Measurements from ENCODE around the gene HOMER2. TPM values are rescaled to one million over a fixed set of nuclear protein-coding genes. Genes with fewer than 3 reads are reported as not detected.

HOMER2 gene
- total RNA-seq, 1 experiment from 2014 or later, result 14.2 TPM

DNA sequence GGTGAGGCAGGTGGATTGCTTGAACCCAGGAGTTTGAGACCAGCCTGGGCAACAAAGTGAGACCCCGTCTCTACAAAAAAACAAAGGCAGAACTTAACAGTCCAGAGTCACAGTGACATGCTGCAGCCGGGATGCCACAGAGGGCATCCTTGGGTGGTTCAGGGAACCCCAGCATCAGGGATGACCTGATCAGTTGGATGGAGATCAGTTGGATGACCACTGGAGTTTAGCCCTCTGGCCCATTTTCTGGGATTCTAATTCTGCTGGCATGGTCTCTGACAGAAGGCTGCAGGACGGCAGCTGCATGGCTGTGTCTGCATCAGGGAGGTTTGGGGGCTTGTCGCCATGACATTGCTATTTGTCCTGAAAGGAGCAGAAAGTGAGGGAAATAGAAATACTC is 123.3 kb downstream of the HOMER2 start:
- Mint-ChIP-seq H3K27me3 (ENCODE audit: low read depth) (no peaks in the 10 kb centered on the region; the same call in 1 of the 2 replicates), H3K9me3 (no peaks in the 10 kb centered on the region), H3K36me3 (ENCODE audit: insufficient read depth in 1 of 3, low read depth in 3 of 3) (peaks cover 13 to 58% (median 34%) of the 10 kb centered on the region in 3 experiments; a peak in 6 of 7 replicates), H3K27ac (no peak overlapping the region), H3K4me3 (no peak overlapping the region), H3K4me1 (no peaks in the 10 kb centered on the region)
- no peak for DNase-seq
- TF ChIP-seq, protein P1, sequence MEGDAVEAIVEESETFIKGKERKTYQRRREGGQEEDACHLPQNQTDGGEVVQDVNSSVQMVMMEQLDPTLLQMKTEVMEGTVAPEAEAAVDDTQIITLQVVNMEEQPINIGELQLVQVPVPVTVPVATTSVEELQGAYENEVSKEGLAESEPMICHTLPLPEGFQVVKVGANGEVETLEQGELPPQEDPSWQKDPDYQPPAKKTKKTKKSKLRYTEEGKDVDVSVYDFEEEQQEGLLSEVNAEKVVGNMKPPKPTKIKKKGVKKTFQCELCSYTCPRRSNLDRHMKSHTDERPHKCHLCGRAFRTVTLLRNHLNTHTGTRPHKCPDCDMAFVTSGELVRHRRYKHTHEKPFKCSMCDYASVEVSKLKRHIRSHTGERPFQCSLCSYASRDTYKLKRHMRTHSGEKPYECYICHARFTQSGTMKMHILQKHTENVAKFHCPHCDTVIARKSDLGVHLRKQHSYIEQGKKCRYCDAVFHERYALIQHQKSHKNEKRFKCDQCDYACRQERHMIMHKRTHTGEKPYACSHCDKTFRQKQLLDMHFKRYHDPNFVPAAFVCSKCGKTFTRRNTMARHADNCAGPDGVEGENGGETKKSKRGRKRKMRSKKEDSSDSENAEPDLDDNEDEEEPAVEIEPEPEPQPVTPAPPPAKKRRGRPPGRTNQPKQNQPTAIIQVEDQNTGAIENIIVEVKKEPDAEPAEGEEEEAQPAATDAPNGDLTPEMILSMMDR (conservative IDR thresholded peaks at IDR 0.05), result no peak
- Histone ChIP-seq H3K27ac (ENCODE audit: insufficient read length, low read depth, low read length) (no peak overlapping the region), H2AFZ (ENCODE audit: low read length) (no peak overlapping the region), H4K5ac (ENCODE audit: insufficient read length, low read depth, low read length) (no peak overlapping the region), H4K8ac (replicated peaks; ENCODE audit: insufficient read length, low read depth, low read length) (no peak overlapping the region), H2BK120ac (ENCODE audit: low read depth, low read length, poor library complexity, severe bottlenecking) (no peak overlapping the region), H3K14ac (ENCODE audit: insufficient read depth, low read length) (no peak overlapping the region), H3K79me2 (ENCODE audit: insufficient read depth, low read length) (no peaks in the 10 kb centered on the region), H3K4me2 (ENCODE audit: insufficient read depth, insufficient read length, low read length) (no peak overlapping the region), H3K56ac (ENCODE audit: insufficient read length, low read depth, low read length) (no peak overlapping the region), H3K18ac (ENCODE audit: insufficient read length, low read depth, low read length) (no peak overlapping the region), H3K23ac (ENCODE audit: insufficient read length, low read depth, low read length) (no peak overlapping the region), H3K27me3 (ENCODE audit: insufficient read depth, low read length) (no peaks in the 10 kb centered on the region), H3K9ac (ENCODE audit: extremely low read depth, insufficient read length, low read length) (no peak overlapping the region), H2BK12ac (ENCODE audit: insufficient read length, low read depth, low read length) (no peak overlapping the region), H3K4ac (ENCODE audit: low read depth, low read length) (no peak overlapping the region), H2BK20ac (ENCODE audit: low read depth, low read length, poor library complexity, severe bottlenecking) (no peak overlapping the region), H2AK5ac (ENCODE audit: insufficient read length, low read length) (no peak overlapping the region), H3K23me2 (ENCODE audit: insufficient read length, low read depth, low read length, poor library complexity, severe bottlenecking) (no peaks in the 10 kb centered on the region), H3K4me1 (ENCODE audit: insufficient read depth, low read length) (no peaks in the 10 kb centered on the region), H4K91ac (ENCODE audit: insufficient read length, low read depth, low read length) (no peak overlapping the region), H3T11ph (ENCODE audit: low read length) (no peak overlapping the region), H3K79me1 (ENCODE audit: insufficient read depth, low read depth, low read length, poor library complexity, severe bottlenecking) (no peaks in the 10 kb centered on the region), H3K9me3 (ENCODE audit: control insufficient read depth, low read depth, low read length) (no peaks in the 10 kb centered on the region), H2BK5ac (ENCODE audit: insufficient read length, low read length) (no peak overlapping the region), H4K20me1 (ENCODE audit: control insufficient read depth, insufficient read depth, insufficient read length) (no peaks in the 10 kb centered on the region), H2BK15ac (ENCODE audit: low read depth, low read length) (no peak overlapping the region)
- no CpG with 5 or more reads among the region's 4 CpGs for WGBS (ENCODE audit: extremely low coverage, insufficient read length, low lambda C conversion rate)

All from H9 (cell line).